ENCODE measurements around the gene TXNRD1. TPM values are rescaled to one million over a fixed set of nuclear protein-coding genes. Genes with fewer than 3 reads are reported as not detected.
"Not testable (repeated sequence)": the region's sequence is repeated elsewhere in the genome, so short reads cannot be mapped to it uniquely, and the experiment has no call there.

TXNRD1 gene
- total RNA-seq, 2 donors from 2014 or later = 83.4 to 144 TPM

- WGBS, 2 experiments (ENCODE audit: insufficient coverage in 1 of 2, insufficient read length in 1 of 2) = 84 to 85% methylated on average over 2 to 3 of the region's 3 CpGs
- Histone ChIP-seq H3K9ac (ENCODE audit: extremely low read depth, low read length, poor library complexity, severe bottlenecking) (no peak overlapping the region), H3K9me3 (ENCODE audit: control insufficient read depth, low read length) (no peaks in the 10 kb centered on the region), H3K36me3 (ENCODE audit: control insufficient read depth, insufficient read depth, low read length) (no peaks in the 10 kb centered on the region), H3K27ac (ENCODE audit: low read depth, low read length) (no peak overlapping the region), H3K4me1 (ENCODE audit: control insufficient read depth, insufficient read depth, low read length) (peaks cover 2% of the 10 kb centered on the region), H3K4me3 (ENCODE audit: low read length) (no peak overlapping the region), H3K27me3 (ENCODE audit: control insufficient read depth, insufficient read depth, low read length, poor library complexity, severe bottlenecking) (no peaks in the 10 kb centered on the region)
- TF ChIP-seq CTCF (conservative IDR thresholded peaks at IDR 0.05) = no peak
- no peak overlapping the region for H3K27ac Mint-ChIP-seq
- peaks cover 3% of the 10 kb centered on the region for H3K36me3 Mint-ChIP-seq (ENCODE audit: low read depth)
- no peaks in the 10 kb centered on the region for H3K9me3 Mint-ChIP-seq
- DNase-seq = no peak
- H3K4me1 Mint-ChIP-seq = peaks cover 3% of the 10 kb centered on the region
- no peak overlapping the region for H3K4me3 Mint-ChIP-seq
- H3K27me3 Mint-ChIP-seq (ENCODE audit: insufficient read depth) = peaks cover 1% of the 10 kb centered on the region
Observed at GRCh38 chr12:104386461-104386860, 170.9 kb downstream of the TXNRD1 start.

GRCh38 chr12:104387190-104387589 is 171.6 kb downstream of the TXNRD1 start:
- Mint-ChIP-seq H3K4me3 (no peak overlapping the region), H3K4me1 (no peaks in the 10 kb centered on the region), H3K36me3 (ENCODE audit: low read depth) (peaks cover 3% of the 10 kb centered on the region), H3K27me3 (ENCODE audit: insufficient read depth) (peaks cover 7% of the 10 kb centered on the region), H3K27ac (no peak overlapping the region), H3K9me3 (peaks cover 1% of the 10 kb centered on the region)
- no peak for DNase-seq
- Histone ChIP-seq H3K4me3 (ENCODE audit: low read length) (no peak overlapping the region), H3K9me3 (ENCODE audit: control insufficient read depth, low read length) (no peaks in the 10 kb centered on the region), H3K27ac (ENCODE audit: low read depth, low read length) (no peak overlapping the region), H3K4me1 (ENCODE audit: control insufficient read depth, insufficient read depth, low read length) (no peaks in the 10 kb centered on the region), H3K36me3 (ENCODE audit: control insufficient read depth, insufficient read depth, low read length) (no peaks in the 10 kb centered on the region), H3K9ac (ENCODE audit: extremely low read depth, low read length, poor library complexity, severe bottlenecking) (no peak overlapping the region), H3K27me3 (ENCODE audit: control insufficient read depth, insufficient read depth, low read length, poor library complexity, severe bottlenecking) (no peaks in the 10 kb centered on the region)
- no peak for TF ChIP-seq CTCF (conservative IDR thresholded peaks at IDR 0.05)
- WGBS, 2 experiments (ENCODE audit: insufficient coverage in 1 of 2, insufficient read length in 1 of 2) = 91 to 95% methylated on average over 6 to 7 of the region's 7 CpGs

- not testable (repeated sequence) for H3K4me1 ChIP-seq (ENCODE audit: control insufficient read depth, insufficient read depth, low read length); H3K4me3 ChIP-seq (ENCODE audit: low read length); DNase-seq; H3K27ac ChIP-seq (ENCODE audit: low read depth, low read length); H3K36me3 ChIP-seq (ENCODE audit: control insufficient read depth, insufficient read depth, low read length); H3K27me3 ChIP-seq (ENCODE audit: control insufficient read depth, insufficient read depth, low read length, poor library complexity, severe bottlenecking); H3K4me3 Mint-ChIP-seq; H3K27ac Mint-ChIP-seq; H3K9ac ChIP-seq (ENCODE audit: extremely low read depth, low read length, poor library complexity, severe bottlenecking); H3K4me1 Mint-ChIP-seq
- H3K27me3 Mint-ChIP-seq (ENCODE audit: insufficient read depth) = peaks cover 11% of the 10 kb centered on the region
- peaks cover 35% of the 10 kb centered on the region for H3K9me3 Mint-ChIP-seq
- H3K9me3 ChIP-seq (ENCODE audit: control insufficient read depth, low read length) = peaks cover 22% of the 10 kb centered on the region
- 87 to 99% methylated on average over 6 to 11 of the region's 11 CpGs for WGBS, 2 experiments (ENCODE audit: insufficient coverage in 1 of 2, insufficient read length in 1 of 2)
- peaks cover 17% of the 10 kb centered on the region for H3K36me3 Mint-ChIP-seq (ENCODE audit: low read depth)
Observed at GRCh38 chr12:104394086-104394485, 178.5 kb downstream of the TXNRD1 start.

Other genes with a start within 250 kb of the TXNRD1 start
- 10 to 100 TPM; 53.4 to 58.1 TPM for gene TDG, start 249.9 kb upstream of the TXNRD1 start, total RNA-seq
- gene GLT8D2, start 165.6 kb upstream of the TXNRD1 start, total RNA-seq = 1 to 10 TPM in 1 of 2 donors, under 1 TPM in 1; 0.69 to 1.3 TPM
- 1 to 10 TPM; 2.2 to 3.4 TPM for gene HCFC2, start 151.2 kb upstream of the TXNRD1 start, total RNA-seq
- gene NFYB, start 77.6 kb upstream of the TXNRD1 start, total RNA-seq = 10 to 100 TPM; 31.2 to 36.3 TPM
- 1 to 10 TPM; 3.7 to 4.6 TPM for gene EID3, start 88.0 kb downstream of the TXNRD1 start, total RNA-seq
- 10 to 100 TPM; 30.7 to 36.2 TPM for gene CHST11, start 241.2 kb downstream of the TXNRD1 start, total RNA-seq